ENCODE data around the gene TEKT1. TPM values are rescaled to one million over a fixed set of nuclear protein-coding genes. Genes with fewer than 3 reads are reported as not detected.
A peak's percentile ranks its signal among the peaks of the same experiment; 100 is the strongest.
"Not testable (repeated sequence)": the region's sequence is repeated elsewhere in the genome, so short reads cannot be mapped to it uniquely, and the experiment has no call there.

TEKT1 gene
- total RNA-seq (not detected), polyA plus RNA-seq (not detected), total RNA-seq (not detected)

DNA sequence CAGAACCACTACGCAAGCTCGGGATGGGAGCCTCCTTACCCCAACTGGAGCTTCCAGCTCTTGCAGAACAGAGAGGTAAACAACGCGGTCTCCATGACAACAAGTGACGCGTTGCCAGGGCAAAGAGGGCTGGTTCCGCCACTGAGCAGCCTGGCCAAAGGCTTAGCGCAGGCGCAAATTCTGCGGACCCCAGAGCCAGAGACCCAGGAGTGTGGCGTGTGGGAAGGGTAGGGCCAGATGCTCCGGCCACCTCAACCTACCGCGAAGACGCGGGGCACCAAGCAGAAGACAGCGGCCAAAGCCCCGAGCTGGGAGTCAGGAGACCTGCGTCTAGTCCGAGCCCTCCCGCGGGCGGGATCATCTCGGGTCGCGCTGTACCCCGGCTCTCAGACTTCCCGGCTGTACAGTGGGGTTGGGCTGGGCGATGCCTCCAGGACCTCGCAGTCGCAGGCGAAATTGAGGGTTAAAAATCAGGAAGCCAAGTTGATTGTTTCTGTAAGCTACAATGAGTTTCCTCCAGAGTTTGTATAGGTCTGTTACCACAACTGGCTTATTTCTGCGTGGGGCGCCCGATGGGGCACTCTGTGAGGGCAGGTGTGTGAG lies at the start of gene TEKT1:
TSS of gene TEKT1 (minus strand) at position 69 of the 603 bp plus-strand sequence. CDS start 1,353 bp downstream, outside the sequence.
- no peaks in the 10 kb centered on the region for H3K4me1 ChIP-seq (ENCODE audit: control insufficient read depth in 2 of 2, insufficient read depth in 2 of 2, low read length in 2 of 2)
- H3K36me3 ChIP-seq (ENCODE audit: control insufficient read depth in 2 of 3, insufficient read depth in 3 of 3, low read length in 3 of 3): no peaks in the 10 kb centered on the region
- Mint-ChIP-seq H3K27me3 (peaks cover 48 to 73% (median 58%) of the 10 kb centered on the region in 5 donors), H3K27ac (peak within 1 kb of the TSS in 6 of 9 donors; percentile 62 to 94 (median 80)), H3K9me3 (no peaks in the 10 kb centered on the region), H3K4me1 (peaks cover 7 to 20% (median 14%) of the 10 kb centered on the region in 7 donors), H3K4me3 (peak within 1 kb of the TSS; percentile 73 to 91 (median 85)), H3K36me3 (no peaks in the 10 kb centered on the region)
- ChIA-PET CTCF (no interaction called here), POLR2A (interaction anchor here (0.6 kb wide), 1 partner anchor 59 kb away, joined by 3 read pairs; no protein-coding TSS in a partner anchor)
- H3K27me3 ChIP-seq (ENCODE audit: control insufficient read depth in 2 of 2, insufficient read depth in 2 of 2, low read length in 2 of 2): peaks cover 22% of the 10 kb centered on the region in 2 donors
- no peak within 1 kb of the TSS for H3K27ac ChIP-seq (ENCODE audit: low read depth, low read length)
- H3K4me3 ChIP-seq (ENCODE audit: low read length): peak within 1 kb of the TSS; percentile 30
- intact Hi-C loops (cut with micrococcal nuclease): loop anchor here in 1 of 2 donors (1.0 kb wide), 1 partner anchor 30 kb away; no protein-coding TSS in a partner anchor
- H3K9me3 ChIP-seq (ENCODE audit: control insufficient read depth in 2 of 3, low read length in 3 of 3): no peaks in the 10 kb centered on the region
- ATAC-seq (peak; percentile 95), DNase-seq (peak; percentile 53 to 82 (median 68))

DNA sequence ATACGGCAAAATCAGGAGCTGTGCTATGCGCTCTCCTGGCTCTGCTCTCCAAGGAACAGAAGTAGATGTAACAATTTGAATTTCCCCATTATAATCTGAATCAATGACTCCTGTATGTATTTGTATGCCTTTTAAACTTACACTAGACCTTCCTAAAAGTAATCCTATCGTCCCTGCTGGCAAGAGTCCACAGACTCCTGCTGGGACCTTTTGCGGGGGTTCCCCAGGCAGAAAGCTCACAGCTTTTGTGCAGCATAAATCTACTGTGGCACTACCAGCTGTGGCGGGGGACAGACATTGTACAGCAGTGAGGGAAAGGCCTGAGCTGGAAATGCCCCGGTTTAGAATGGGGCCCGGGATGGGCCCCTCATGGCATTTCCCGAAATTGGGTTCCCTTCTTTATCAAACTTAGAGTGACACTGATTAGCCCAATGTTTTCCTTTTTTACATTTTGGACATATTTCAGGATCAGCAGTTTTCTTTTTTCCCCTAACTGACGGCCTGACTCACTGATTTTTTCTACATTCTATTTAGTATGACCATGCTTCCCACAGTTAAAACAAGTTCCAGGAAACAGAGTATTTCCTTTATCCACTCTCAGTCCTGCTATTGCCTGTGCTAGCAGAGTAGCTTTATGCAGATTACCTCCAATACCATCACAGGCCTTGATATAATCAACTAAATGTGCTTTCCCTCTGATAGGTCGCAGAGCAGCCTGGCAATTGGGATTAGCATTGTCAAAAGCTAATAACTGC lies 47.9 kb upstream of the TEKT1 start:
- intact Hi-C loops (cut with micrococcal nuclease); H3K27ac Mint-ChIP-seq; H3K4me3 ChIP-seq (ENCODE audit: low read length); H3K27ac ChIP-seq (ENCODE audit: low read depth, low read length); H3K4me3 Mint-ChIP-seq; ATAC-seq; H3K27me3 ChIP-seq (ENCODE audit: control insufficient read depth in 2 of 2, insufficient read depth in 2 of 2, low read length in 2 of 2); POLR2A ChIA-PET; DNase-seq; CTCF ChIA-PET; H3K36me3 ChIP-seq (ENCODE audit: control insufficient read depth in 2 of 3, insufficient read depth in 3 of 3, low read length in 3 of 3); H3K4me1 ChIP-seq (ENCODE audit: control insufficient read depth in 2 of 2, insufficient read depth in 2 of 2, low read length in 2 of 2); H3K4me1 Mint-ChIP-seq; H3K9me3 ChIP-seq (ENCODE audit: control insufficient read depth in 2 of 3, low read length in 3 of 3): not testable (repeated sequence)
- Mint-ChIP-seq H3K9me3 (peaks cover 3 to 32% (median 17%) of the 10 kb centered on the region in 11 donors), H3K27me3 (peaks cover 9 to 37% (median 24%) of the 10 kb centered on the region in 5 donors), H3K36me3 (peaks cover 0 to 16% (median 7%) of the 10 kb centered on the region in 5 donors)

GRCh38 chr17:6875276-6875675 lies 43.7 kb upstream of the TEKT1 start:
- H3K4me1 ChIP-seq (ENCODE audit: control insufficient read depth in 2 of 2, insufficient read depth in 2 of 2, low read length in 2 of 2); H3K4me1 Mint-ChIP-seq; H3K27me3 ChIP-seq (ENCODE audit: control insufficient read depth in 2 of 2, insufficient read depth in 2 of 2, low read length in 2 of 2); POLR2A ChIA-PET; H3K36me3 Mint-ChIP-seq; H3K36me3 ChIP-seq (ENCODE audit: control insufficient read depth in 2 of 3, insufficient read depth in 3 of 3, low read length in 3 of 3); H3K9me3 ChIP-seq (ENCODE audit: control insufficient read depth in 2 of 3, low read length in 3 of 3); H3K4me3 ChIP-seq (ENCODE audit: low read length); H3K27ac ChIP-seq (ENCODE audit: low read depth, low read length); ATAC-seq; H3K9me3 Mint-ChIP-seq; H3K27ac Mint-ChIP-seq; H3K4me3 Mint-ChIP-seq; intact Hi-C loops (cut with micrococcal nuclease); DNase-seq; CTCF ChIA-PET: not testable (repeated sequence)
- H3K27me3 Mint-ChIP-seq: peaks cover 11 to 29% (median 19%) of the 10 kb centered on the region in 5 donors

DNA sequence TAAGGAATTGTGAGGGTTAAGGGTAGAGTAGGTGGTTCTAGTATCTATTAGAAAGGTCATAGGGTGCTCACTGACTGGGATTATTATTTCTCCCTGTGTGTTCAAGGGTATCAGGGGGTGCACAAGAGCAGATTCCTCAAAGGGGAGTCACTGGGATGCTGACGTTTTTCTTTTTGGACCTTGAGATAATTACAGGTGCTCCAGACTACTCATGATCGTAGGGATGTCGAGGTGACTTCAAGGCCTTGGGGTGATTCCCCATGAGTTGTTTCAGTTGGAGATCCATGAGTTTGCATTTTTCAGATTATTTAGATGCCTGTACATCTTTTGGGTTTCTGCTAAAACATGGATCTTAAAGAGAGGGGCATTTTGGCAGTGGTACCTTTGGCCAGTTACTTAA lies 41.4 kb upstream of the TEKT1 start:
- no peak overlapping the region for H3K27ac Mint-ChIP-seq
- no peak overlapping the region for H3K4me3 Mint-ChIP-seq
- H3K9me3 Mint-ChIP-seq: no peaks in the 10 kb centered on the region
- H3K27ac ChIP-seq (ENCODE audit: low read depth, low read length): no peak overlapping the region
- POLR2A ChIA-PET: no interaction called here
- CTCF ChIA-PET: no interaction called here
- H3K27me3 Mint-ChIP-seq: peaks cover 6 to 19% (median 12%) of the 10 kb centered on the region in 5 donors
- no peak overlapping the region for H3K4me3 ChIP-seq (ENCODE audit: low read length)
- no peak for ATAC-seq
- H3K36me3 ChIP-seq (ENCODE audit: control insufficient read depth in 2 of 3, insufficient read depth in 3 of 3, low read length in 3 of 3): no peaks in the 10 kb centered on the region
- H3K27me3 ChIP-seq (ENCODE audit: control insufficient read depth in 2 of 2, insufficient read depth in 2 of 2, low read length in 2 of 2): no peaks in the 10 kb centered on the region
- H3K36me3 Mint-ChIP-seq: peaks cover 0 to 5% (median 0%) of the 10 kb centered on the region in 5 donors
- no peaks in the 10 kb centered on the region for H3K4me1 Mint-ChIP-seq
- no peak for DNase-seq
- intact Hi-C loops (cut with micrococcal nuclease): no loop called here
- H3K9me3 ChIP-seq (ENCODE audit: control insufficient read depth in 2 of 3, low read length in 3 of 3): no peaks in the 10 kb centered on the region
- no peaks in the 10 kb centered on the region for H3K4me1 ChIP-seq (ENCODE audit: control insufficient read depth in 2 of 2, insufficient read depth in 2 of 2, low read length in 2 of 2)

GRCh38 chr17:6870841-6871240 lies 39.3 kb upstream of the TEKT1 start:
- intact Hi-C loops (cut with micrococcal nuclease): no loop called here
- ChIA-PET POLR2A (no interaction called here), CTCF (no interaction called here)
- no peak for DNase-seq
- Histone ChIP-seq H3K4me3 (ENCODE audit: low read length) (no peak overlapping the region), H3K9me3 (ENCODE audit: control insufficient read depth in 2 of 3, low read length in 3 of 3) (no peaks in the 10 kb centered on the region), H3K27ac (ENCODE audit: low read depth, low read length) (no peak overlapping the region), H3K36me3 (ENCODE audit: control insufficient read depth in 2 of 3, insufficient read depth in 3 of 3, low read length in 3 of 3) (no peaks in the 10 kb centered on the region), H3K27me3 (ENCODE audit: control insufficient read depth in 2 of 2, insufficient read depth in 2 of 2, low read length in 2 of 2) (no peaks in the 10 kb centered on the region), H3K4me1 (ENCODE audit: control insufficient read depth in 2 of 2, insufficient read depth in 2 of 2, low read length in 2 of 2) (no peaks in the 10 kb centered on the region)
- no peak overlapping the region for H3K27ac Mint-ChIP-seq
- no peak overlapping the region for H3K4me3 Mint-ChIP-seq
- H3K4me1 Mint-ChIP-seq: no peaks in the 10 kb centered on the region
- ATAC-seq: no peak
- peaks cover 4 to 15% (median 9%) of the 10 kb centered on the region in 5 donors for H3K27me3 Mint-ChIP-seq
- H3K9me3 Mint-ChIP-seq: no peaks in the 10 kb centered on the region
- no peaks in the 10 kb centered on the region for H3K36me3 Mint-ChIP-seq

- DNase-seq: no peak
- H3K36me3 ChIP-seq (ENCODE audit: control insufficient read depth in 2 of 3, insufficient read depth in 3 of 3, low read length in 3 of 3): no peaks in the 10 kb centered on the region
- no peak overlapping the region for H3K4me3 Mint-ChIP-seq
- H3K4me1 ChIP-seq (ENCODE audit: control insufficient read depth in 2 of 2, insufficient read depth in 2 of 2, low read length in 2 of 2): no peaks in the 10 kb centered on the region
- H3K27ac ChIP-seq (ENCODE audit: low read depth, low read length): no peak overlapping the region
- no peak for ATAC-seq
- H3K4me3 ChIP-seq (ENCODE audit: low read length): no peak overlapping the region
- H3K4me1 Mint-ChIP-seq: no peaks in the 10 kb centered on the region
- no peaks in the 10 kb centered on the region for H3K27me3 ChIP-seq (ENCODE audit: control insufficient read depth in 2 of 2, insufficient read depth in 2 of 2, low read length in 2 of 2)
- no peaks in the 10 kb centered on the region for H3K9me3 Mint-ChIP-seq
- ChIA-PET CTCF (no interaction called here), POLR2A (no interaction called here)
- H3K27me3 Mint-ChIP-seq: peaks cover 6 to 22% (median 10%) of the 10 kb centered on the region in 5 donors
- no peaks in the 10 kb centered on the region for H3K36me3 Mint-ChIP-seq
- H3K9me3 ChIP-seq (ENCODE audit: control insufficient read depth in 2 of 3, low read length in 3 of 3): no peaks in the 10 kb centered on the region
- intact Hi-C loops (cut with micrococcal nuclease): no loop called here
- H3K27ac Mint-ChIP-seq: no peak overlapping the region
Observed at GRCh38 chr17:6868582-6868981, 37.1 kb upstream of the TEKT1 start.

Measured in naive thymus-derived CD4-positive, alpha-beta T cell (primary cell).